CD14-positive monocyte (primary cell): ENCODE results near the gene TNNI3K. TPM values are rescaled to one million over a fixed set of nuclear protein-coding genes. Genes with fewer than 3 reads are reported as not detected.

ENCODE experiments used
- DNase-seq, 3 donors: peaks; one replicate each; pipeline ENCODE4 v3.0.0-alpha.2; 2011 to 2022
- H2AFZ ChIP-seq: 2 replicates; pipeline ENCODE4 v1.6.0; 2012; ENCODE audit warnings: mild to moderate bottlenecking, low read depth, low read length, inconsistent platforms; ENCODE audit not compliant: insufficient read depth, poor library complexity, severe bottlenecking
- H3K27ac ChIP-seq, 2 donors: 1 replicate in 1 of 2; 2 replicates in 1 of 2; pipeline ENCODE4 v1.5.1; 2012 to 2013; ENCODE audit warnings: low read length in 2 of 2, control low read depth in 1 of 2, inconsistent platforms in 1 of 2, low read depth in 1 of 2, mild to moderate bottlenecking in 1 of 2
- H3K27me3 ChIP-seq, 2 donors: one replicate each; pipeline versions ENCODE4 v1.6.0 to v1.6.1; 2011 to 2013; ENCODE audit warnings: low read length in 2 of 2; ENCODE audit not compliant: control insufficient read depth in 2 of 2, insufficient read depth in 2 of 2
- H3K36me3 ChIP-seq, 2 donors: replicated peaks in 1 of 2; 1 replicate in 1 of 2; 2 replicates in 1 of 2; pipeline versions ENCODE4 v1.5.1 to v1.6.1; 2012 to 2013; ENCODE audit warnings: low read length in 2 of 2, control low read depth in 1 of 2, inconsistent platforms in 1 of 2, mild to moderate bottlenecking in 1 of 2; ENCODE audit not compliant: insufficient read depth in 2 of 2, control insufficient read depth in 1 of 2
- H3K4me1 ChIP-seq, 2 donors: 1 replicate in 1 of 2; 2 replicates in 1 of 2; pipeline versions ENCODE4 v1.5.1 to v1.6.1; 2012 to 2013; ENCODE audit warnings: low read length in 2 of 2, control low read depth in 1 of 2, inconsistent platforms in 1 of 2, mild to moderate bottlenecking in 1 of 2, moderate library complexity in 1 of 2; ENCODE audit not compliant: insufficient read depth in 2 of 2, control insufficient read depth in 1 of 2
- H3K4me2 ChIP-seq: replicated peaks from 2 replicates; pipeline ENCODE3; 2012; ENCODE audit warnings: low read length, moderate library complexity, mild to moderate bottlenecking; ENCODE audit not compliant: poor library complexity, severe bottlenecking; ENCODE audit errors: extremely low read depth
- H3K4me3 ChIP-seq, 3 experiments: fragments of 200-600 bp in 1 of 3; sonication (generic) in 1 of 3; replicated peaks in 1 of 3; 1 replicate in 2 of 3; 2 replicates in 1 of 3; pipeline ENCODE4 v1.5.1; 2011 to 2013; ENCODE audit warnings: low read length in 3 of 3, mild to moderate bottlenecking in 3 of 3, control low read depth in 2 of 3, low read depth in 2 of 3, inconsistent platforms in 1 of 3, moderate library complexity in 1 of 3
- H3K79me2 ChIP-seq: 2 replicates; pipeline ENCODE4 v1.6.0; 2012; ENCODE audit warnings: mild to moderate bottlenecking, control low read depth, inconsistent platforms, low read length, moderate library complexity; ENCODE audit not compliant: insufficient read depth
- H3K9ac ChIP-seq: 2 replicates; pipeline ENCODE4 v1.6.0; 2017; ENCODE audit warnings: low read length, mild to moderate bottlenecking; ENCODE audit not compliant: insufficient read depth, poor library complexity, severe bottlenecking
- H3K9me3 ChIP-seq, 2 donors: replicated peaks in 1 of 2; 1 replicate in 1 of 2; 2 replicates in 1 of 2; pipeline versions ENCODE4 v1.5.1 to v1.6.1; 2012 to 2013; ENCODE audit warnings: low read length in 2 of 2, control low read depth in 1 of 2; ENCODE audit not compliant: control insufficient read depth in 1 of 2, insufficient read depth in 1 of 2
- H4K20me1 ChIP-seq: 2 replicates; pipeline ENCODE4 v1.6.0; 2012; ENCODE audit warnings: mild to moderate bottlenecking, low read length, control low read depth, moderate library complexity; ENCODE audit not compliant: insufficient read depth
- H3K27ac Mint-ChIP-seq, 7 donors: one replicate each; pipeline ENCODE4 v1.8.0; 2020; ENCODE audit warnings: mild to moderate bottlenecking in 7 of 7, mixed read lengths in 7 of 7, moderate library complexity in 6 of 7, inconsistent platforms in 2 of 7
- H3K27me3 Mint-ChIP-seq, 3 donors: one replicate each; pipeline ENCODE4 v1.8.0; 2021 to 2022; ENCODE audit warnings: low read depth in 3 of 3, mild to moderate bottlenecking in 3 of 3, mixed read lengths in 3 of 3, moderate library complexity in 3 of 3, inconsistent platforms in 1 of 3
- H3K36me3 Mint-ChIP-seq, 2 donors: one replicate each; pipeline ENCODE4 v1.8.0; 2020; ENCODE audit warnings: mixed read lengths in 2 of 2, inconsistent platforms in 1 of 2, mild to moderate bottlenecking in 1 of 2
- H3K4me1 Mint-ChIP-seq: one replicate; pipeline ENCODE4 v1.8.0; 2020; ENCODE audit warnings: mild to moderate bottlenecking, mixed read lengths
- H3K4me3 Mint-ChIP-seq, 2 donors: one replicate each; pipeline ENCODE4 v1.8.0; 2020; ENCODE audit warnings: mild to moderate bottlenecking in 2 of 2, mixed read lengths in 2 of 2, moderate library complexity in 1 of 2
- H3K9me3 Mint-ChIP-seq, 7 donors: one replicate each; pipeline ENCODE4 v1.8.0; 2020 to 2022; ENCODE audit warnings: mixed read lengths in 7 of 7, mild to moderate bottlenecking in 6 of 7, moderate library complexity in 6 of 7, inconsistent platforms in 2 of 7
- CTCF ChIP-seq: fragments of 200-600 bp; IDR thresholded peaks from one replicate; pipeline ENCODE4 v1.8.0; 2022; ENCODE audit warnings: antibody characterized with exemption, mild to moderate bottlenecking
- WGBS: methylation state at CpG from one replicate; pipeline ENCODE4 v1.1.5; 2013; ENCODE audit warnings: missing lambda C conversion rate; ENCODE audit not compliant: insufficient coverage; 5-methylcytosine and 5-hydroxymethylcytosine counted together
- intact Hi-C, 2 donors: fragments of 100-400 bp; cut with micrococcal nuclease; formaldehyde crosslinking; loops; one replicate each; pipeline versions ENCODE4 v1.15.0 to v1.15.1; 2023
- polyA plus RNA-seq, 3 donors: library from polyadenylated mRNA; depleted of rRNA in 1 of 3; unstranded in 2 of 3; stranded (reverse) in 1 of 3; fragments of 300-500 nt in 2 of 3; fragments of >200 nt in 1 of 3; fragmentation: Illumina TruSeq in 2 of 3; gene quantifications; 1 replicate in 2 of 3; 2 replicates in 1 of 3; pipeline ENCODE4 v1.2.3, GENCODE V29; 2012 to 2021

The TNNI3K gene
- polyA plus RNA-seq, 3 donors: 0.51 TPM; not detected in 2

GRCh38 chr1:74517599-74518051 is 282.4 kb downstream of the TNNI3K start:
- H3K4me3 Mint-ChIP-seq: no peak overlapping the region
- no peak for TF ChIP-seq CTCF
- H3K27ac Mint-ChIP-seq: no peak overlapping the region
- no peaks in the 10 kb centered on the region for H3K36me3 Mint-ChIP-seq
- peaks cover 0 to 3% (median 0%) of the 10 kb centered on the region in 7 donors for H3K9me3 Mint-ChIP-seq
- H3K9me3 ChIP-seq: no peaks in the 10 kb centered on the region
- intact Hi-C loops: no loop called here
- no peaks in the 10 kb centered on the region for H3K4me1 Mint-ChIP-seq
- no peak for DNase-seq
- H3K4me1 ChIP-seq: no peaks in the 10 kb centered on the region
- H3K36me3 ChIP-seq: no peaks in the 10 kb centered on the region
- no peak overlapping the region for H3K4me2 ChIP-seq
- no peak overlapping the region for H3K9ac ChIP-seq
- no peak overlapping the region for H2AFZ ChIP-seq
- peaks cover 0 to 4% (median 0%) of the 10 kb centered on the region in 3 donors for H3K27me3 Mint-ChIP-seq
- H4K20me1 ChIP-seq: no peaks in the 10 kb centered on the region
- H3K79me2 ChIP-seq: no peaks in the 10 kb centered on the region
- no peak overlapping the region for H3K4me3 ChIP-seq
- no peak overlapping the region for H3K27ac ChIP-seq
- 87% methylated on average over 3 of the region's 6 CpGs for WGBS
- no peaks in the 10 kb centered on the region for H3K27me3 ChIP-seq

- no peaks in the 10 kb centered on the region for H3K36me3 ChIP-seq
- H4K20me1 ChIP-seq: no peaks in the 10 kb centered on the region
- H3K4me2 ChIP-seq: no peak overlapping the region
- no peak overlapping the region for H3K9ac ChIP-seq
- H3K4me3 Mint-ChIP-seq: no peak overlapping the region
- H3K9me3 Mint-ChIP-seq: peaks cover 0 to 5% (median 2%) of the 10 kb centered on the region in 7 donors
- no peak overlapping the region for H3K27ac Mint-ChIP-seq
- no peak for TF ChIP-seq CTCF
- no peaks in the 10 kb centered on the region for H3K4me1 ChIP-seq
- no peaks in the 10 kb centered on the region for H3K79me2 ChIP-seq
- intact Hi-C loops: no loop called here
- H3K27me3 Mint-ChIP-seq: peaks cover 0 to 4% (median 0%) of the 10 kb centered on the region in 3 donors
- no peak for DNase-seq
- H2AFZ ChIP-seq: no peak overlapping the region
- WGBS: 67% methylated on average over 1 of the region's 4 CpGs
- H3K4me1 Mint-ChIP-seq: no peaks in the 10 kb centered on the region
- H3K4me3 ChIP-seq: no peak overlapping the region
- H3K9me3 ChIP-seq: no peaks in the 10 kb centered on the region
- H3K27ac ChIP-seq: no peak overlapping the region
- H3K27me3 ChIP-seq: no peaks in the 10 kb centered on the region
- no peaks in the 10 kb centered on the region for H3K36me3 Mint-ChIP-seq
Observed at GRCh38 chr1:74522148-74522547, 287.0 kb downstream of the TNNI3K start.
